Measurements from ENCODE around the gene ADAMTS9. TPM values are rescaled to one million over a fixed set of nuclear protein-coding genes. Genes with fewer than 3 reads are reported as not detected.

Gene ADAMTS9
- total RNA-seq, 1 experiment from 2014 or later: 0.46 TPM

GRCh38 chr3:64667138-64667537 lies 20.7 kb downstream of the ADAMTS9 start:
- Histone ChIP-seq H3K4me2 (ENCODE audit: insufficient read depth, insufficient read length, low read length) (no peak overlapping the region), H3K9me3 (ENCODE audit: control insufficient read depth, low read depth, low read length) (no peaks in the 10 kb centered on the region), H4K91ac (ENCODE audit: insufficient read length, low read depth, low read length) (no peak overlapping the region), H3K14ac (ENCODE audit: insufficient read depth, low read length) (no peak overlapping the region), H3T11ph (ENCODE audit: low read length) (no peak overlapping the region), H4K20me1 (ENCODE audit: control insufficient read depth, insufficient read depth, insufficient read length) (no peaks in the 10 kb centered on the region), H3K9ac (ENCODE audit: extremely low read depth, insufficient read length, low read length) (no peak overlapping the region), H3K27ac (ENCODE audit: insufficient read length, low read depth, low read length) (no peak overlapping the region), H2BK15ac (ENCODE audit: low read depth, low read length) (no peak overlapping the region), H2BK5ac (ENCODE audit: insufficient read length, low read length) (no peak overlapping the region), H3K23ac (ENCODE audit: insufficient read length, low read depth, low read length) (no peak overlapping the region), H3K23me2 (ENCODE audit: insufficient read length, low read depth, low read length, poor library complexity, severe bottlenecking) (no peaks in the 10 kb centered on the region), H3K18ac (ENCODE audit: insufficient read length, low read depth, low read length) (no peak overlapping the region), H2BK12ac (ENCODE audit: insufficient read length, low read depth, low read length) (no peak overlapping the region), H3K56ac (ENCODE audit: insufficient read length, low read depth, low read length) (no peak overlapping the region), H4K8ac (replicated peaks; ENCODE audit: insufficient read length, low read depth, low read length) (no peak overlapping the region), H2AFZ (ENCODE audit: low read length) (no peak overlapping the region), H3K79me1 (ENCODE audit: insufficient read depth, low read depth, low read length, poor library complexity, severe bottlenecking) (no peaks in the 10 kb centered on the region), H2BK20ac (ENCODE audit: low read depth, low read length, poor library complexity, severe bottlenecking) (no peak overlapping the region), H3K4ac (ENCODE audit: low read depth, low read length) (no peak overlapping the region), H3K4me1 (ENCODE audit: insufficient read depth, low read length) (no peaks in the 10 kb centered on the region), H3K79me2 (ENCODE audit: insufficient read depth, low read length) (no peaks in the 10 kb centered on the region), H2AK5ac (ENCODE audit: insufficient read length, low read length) (no peak overlapping the region), H4K5ac (ENCODE audit: insufficient read length, low read depth, low read length) (no peak overlapping the region), H3K27me3 (ENCODE audit: insufficient read depth, low read length) (no peaks in the 10 kb centered on the region), H2BK120ac (ENCODE audit: low read depth, low read length, poor library complexity, severe bottlenecking) (no peak overlapping the region)
- H3K9me3 Mint-ChIP-seq: no peaks in the 10 kb centered on the region
- H3K4me1 Mint-ChIP-seq: peaks cover 10 to 12% of the 10 kb centered on the region in 2 experiments
- H3K4me3 Mint-ChIP-seq: no peak overlapping the region
- no CpG with 5 or more reads among the region's 6 CpGs for WGBS (ENCODE audit: extremely low coverage, insufficient read length, low lambda C conversion rate)
- H3K27ac Mint-ChIP-seq: no peak overlapping the region
- no peak for DNase-seq
- no peak for TF ChIP-seq CTCF (conservative IDR thresholded peaks at IDR 0.05)
- H3K36me3 Mint-ChIP-seq (ENCODE audit: insufficient read depth in 1 of 3, low read depth in 3 of 3): no peaks in the 10 kb centered on the region
- no peaks in the 10 kb centered on the region for H3K27me3 Mint-ChIP-seq (ENCODE audit: low read depth)
